Measurements from ENCODE around the gene MBD2.

DNA sequence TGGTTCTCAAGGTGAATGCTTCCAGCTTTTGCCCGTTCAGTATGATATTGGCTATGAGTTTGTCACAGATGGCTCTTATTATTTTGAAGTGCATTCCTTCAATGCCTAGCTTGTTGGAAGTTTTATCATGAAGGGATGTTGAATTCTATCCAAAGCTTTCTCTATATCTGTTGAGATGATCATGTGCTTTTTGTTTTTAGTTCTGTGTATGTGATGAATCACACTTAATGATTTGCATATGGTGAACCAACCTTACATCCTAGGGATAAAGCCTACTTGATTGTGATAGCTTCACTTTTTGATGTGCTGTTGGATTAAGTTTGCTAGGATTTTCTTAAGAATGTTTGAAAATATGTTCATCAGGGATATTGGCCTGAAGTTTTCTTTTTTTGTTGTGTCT, 112.1 kb downstream of the MBD2 start:
- TF ChIP-seq CTCF (IDR thresholded peaks at IDR 0.05) (no peak), SIN3A (IDR thresholded peaks at IDR 0.05; ENCODE audit: borderline replicate concordance, insufficient read depth, low read depth, low read length) (no peak), POLR2AphosphoS5 (IDR thresholded peaks at IDR 0.05; ENCODE audit: low read depth, low read length) (no peak)
- TF ChIP-seq, protein P1, sequence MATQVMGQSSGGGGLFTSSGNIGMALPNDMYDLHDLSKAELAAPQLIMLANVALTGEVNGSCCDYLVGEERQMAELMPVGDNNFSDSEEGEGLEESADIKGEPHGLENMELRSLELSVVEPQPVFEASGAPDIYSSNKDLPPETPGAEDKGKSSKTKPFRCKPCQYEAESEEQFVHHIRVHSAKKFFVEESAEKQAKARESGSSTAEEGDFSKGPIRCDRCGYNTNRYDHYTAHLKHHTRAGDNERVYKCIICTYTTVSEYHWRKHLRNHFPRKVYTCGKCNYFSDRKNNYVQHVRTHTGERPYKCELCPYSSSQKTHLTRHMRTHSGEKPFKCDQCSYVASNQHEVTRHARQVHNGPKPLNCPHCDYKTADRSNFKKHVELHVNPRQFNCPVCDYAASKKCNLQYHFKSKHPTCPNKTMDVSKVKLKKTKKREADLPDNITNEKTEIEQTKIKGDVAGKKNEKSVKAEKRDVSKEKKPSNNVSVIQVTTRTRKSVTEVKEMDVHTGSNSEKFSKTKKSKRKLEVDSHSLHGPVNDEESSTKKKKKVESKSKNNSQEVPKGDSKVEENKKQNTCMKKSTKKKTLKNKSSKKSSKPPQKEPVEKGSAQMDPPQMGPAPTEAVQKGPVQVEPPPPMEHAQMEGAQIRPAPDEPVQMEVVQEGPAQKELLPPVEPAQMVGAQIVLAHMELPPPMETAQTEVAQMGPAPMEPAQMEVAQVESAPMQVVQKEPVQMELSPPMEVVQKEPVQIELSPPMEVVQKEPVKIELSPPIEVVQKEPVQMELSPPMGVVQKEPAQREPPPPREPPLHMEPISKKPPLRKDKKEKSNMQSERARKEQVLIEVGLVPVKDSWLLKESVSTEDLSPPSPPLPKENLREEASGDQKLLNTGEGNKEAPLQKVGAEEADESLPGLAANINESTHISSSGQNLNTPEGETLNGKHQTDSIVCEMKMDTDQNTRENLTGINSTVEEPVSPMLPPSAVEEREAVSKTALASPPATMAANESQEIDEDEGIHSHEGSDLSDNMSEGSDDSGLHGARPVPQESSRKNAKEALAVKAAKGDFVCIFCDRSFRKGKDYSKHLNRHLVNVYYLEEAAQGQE (IDR thresholded peaks at IDR 0.05; ENCODE audit: insufficient read depth in 1 of 2, low read depth in 2 of 2, low read length in 1 of 2) = no peak
